HG02943 (cell line): ENCODE data around the gene PON3.
"Not testable (repeated sequence)": the region's sequence is repeated elsewhere in the genome, so short reads cannot be mapped to it uniquely, and the experiment has no call there.

Experiments used
- ATAC-seq: cut with Tn5 transposase; IDR thresholded peaks from one replicate; pipeline ENCODE4 v1.9.1; 2021; ENCODE audit warnings: mild to moderate bottlenecking, low read depth, moderate library complexity; ENCODE audit not compliant: unreplicated experiment

PON3 gene

DNA sequence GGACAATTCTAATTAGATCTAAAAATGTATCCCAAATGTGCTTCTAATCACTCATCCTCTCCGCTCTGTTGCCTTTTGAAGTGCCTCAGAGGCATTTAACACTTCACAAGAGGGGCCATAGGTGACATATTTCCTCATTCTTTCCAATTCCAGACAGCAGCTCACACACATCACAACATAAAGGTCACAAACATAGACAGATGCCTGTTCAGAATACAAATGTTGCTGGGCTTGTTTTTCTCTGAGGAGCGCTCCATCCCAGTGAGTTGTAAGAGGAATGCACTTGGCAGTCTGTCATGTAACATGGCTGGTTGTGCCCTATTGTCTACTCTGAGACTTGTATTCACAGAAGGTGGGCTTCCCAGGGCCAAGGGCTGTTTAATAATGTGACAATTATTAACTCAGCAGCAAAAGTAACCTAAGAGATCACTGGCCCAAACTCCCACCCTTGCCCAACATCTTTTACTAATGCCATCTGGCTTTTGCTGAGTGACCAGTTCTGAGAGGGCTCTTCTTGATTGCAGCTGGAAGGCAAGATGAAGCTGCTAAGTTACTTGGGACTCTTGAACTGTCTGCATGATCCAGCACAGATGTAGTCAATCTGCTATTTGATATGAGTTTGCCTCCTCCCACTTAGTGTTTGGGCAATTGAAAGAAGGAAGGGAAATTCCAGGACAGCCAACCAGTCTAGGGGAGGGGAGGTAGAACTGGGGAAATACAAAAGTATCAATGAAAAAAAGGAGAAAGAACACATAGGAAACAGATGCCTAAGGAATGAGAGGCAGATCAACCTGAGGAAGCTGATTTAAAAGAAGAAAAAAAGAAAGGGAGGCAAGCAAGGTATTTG, 25.0 kb upstream of the PON3 start:
- no peak for ATAC-seq

DNA sequence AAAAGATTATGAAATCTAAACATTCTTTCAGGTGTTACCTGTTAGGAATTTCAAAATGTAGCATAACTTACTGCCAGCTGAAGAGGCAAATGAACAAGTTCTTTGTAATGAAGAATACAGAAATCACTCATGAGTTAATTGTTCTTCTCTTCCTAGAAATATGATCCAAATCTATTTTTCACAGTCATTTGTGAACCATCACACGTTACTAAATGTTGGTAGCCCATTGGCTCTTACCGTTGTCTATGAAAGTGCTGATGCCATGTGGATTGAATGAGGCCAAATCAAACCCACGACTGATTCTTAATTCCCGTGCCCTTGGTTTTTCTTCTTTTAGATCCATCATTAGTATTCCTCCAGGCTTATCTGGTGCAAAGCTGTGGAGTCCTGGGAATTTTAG, 15.9 kb upstream of the PON3 start:
- no peak for ATAC-seq

DNA sequence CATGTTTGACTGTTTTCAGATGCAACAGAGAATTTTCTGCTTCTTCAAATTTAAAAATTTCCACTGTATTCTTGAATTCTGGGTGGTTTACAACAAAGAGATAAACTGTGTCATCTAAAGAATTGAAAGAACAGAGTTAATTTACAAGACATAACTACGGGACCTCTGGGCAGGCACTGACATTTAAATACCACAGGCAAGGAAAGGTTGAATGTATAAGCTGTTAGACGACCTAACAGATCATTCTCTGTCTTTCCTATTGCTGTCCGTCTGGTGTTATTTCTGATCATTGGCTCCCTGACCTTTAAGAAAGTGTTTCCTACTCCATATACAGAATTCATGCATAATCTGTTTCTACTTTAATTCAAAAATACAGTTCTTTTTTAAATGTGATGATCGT, 15.5 kb upstream of the PON3 start:
- no peak for ATAC-seq

DNA sequence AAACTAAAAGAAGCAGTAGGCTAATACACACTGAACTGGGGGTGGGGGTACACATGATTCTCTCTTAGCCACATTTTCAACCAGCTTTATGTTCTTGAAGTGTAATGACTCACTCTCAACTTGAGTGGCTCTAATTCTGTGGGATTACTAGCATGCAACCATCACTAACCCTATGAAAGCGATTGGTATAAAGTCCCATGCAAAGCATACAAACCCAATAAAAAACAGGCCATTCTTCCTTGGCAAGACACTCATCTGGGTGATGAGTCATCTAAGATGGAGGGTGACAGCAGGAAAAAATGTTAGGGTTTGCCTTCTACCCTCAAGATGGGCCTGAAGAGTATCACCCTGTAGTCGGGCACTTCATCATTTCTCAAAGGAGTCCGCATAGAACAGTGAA, 14.9 kb upstream of the PON3 start:
- ATAC-seq: no peak

DNA sequence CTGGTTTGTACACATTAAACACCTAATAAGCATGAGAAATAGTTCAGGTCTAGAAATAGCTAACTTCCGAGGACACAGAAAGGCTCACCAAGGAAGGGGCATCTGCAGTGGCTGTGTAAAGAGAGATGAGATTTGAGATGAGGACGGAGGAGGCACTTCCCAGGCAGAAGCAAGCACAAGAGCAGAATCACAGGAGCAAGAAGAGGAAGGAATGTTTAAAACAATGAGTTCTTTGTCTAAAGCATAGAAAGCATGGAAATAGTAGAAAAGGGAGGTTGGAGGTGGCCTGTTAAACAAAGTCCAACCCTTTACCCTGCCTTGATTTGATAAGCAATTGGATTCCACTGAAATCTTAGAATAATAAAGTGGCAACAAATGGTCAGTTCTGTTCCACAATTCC, 11.6 kb upstream of the PON3 start:
- ATAC-seq: no peak

DNA sequence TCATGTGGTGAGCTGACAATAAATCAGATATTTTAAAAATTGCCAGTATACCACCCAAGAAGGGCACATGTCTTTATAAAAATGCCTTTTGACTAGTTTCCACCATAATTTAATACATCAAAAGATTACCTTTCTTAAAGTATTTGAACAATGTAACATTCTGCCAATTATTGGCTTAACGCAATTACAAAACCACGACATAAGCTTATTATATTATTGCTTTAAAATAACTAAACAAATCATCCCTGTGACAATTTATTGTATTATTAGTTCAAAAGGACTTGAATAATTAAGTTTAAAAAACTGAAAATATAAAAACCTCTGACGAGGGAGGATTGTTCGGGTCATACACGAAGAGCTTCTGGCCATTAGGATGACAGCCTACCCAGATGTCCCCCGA, 9.6 kb upstream of the PON3 start:
- ATAC-seq: no peak

DNA sequence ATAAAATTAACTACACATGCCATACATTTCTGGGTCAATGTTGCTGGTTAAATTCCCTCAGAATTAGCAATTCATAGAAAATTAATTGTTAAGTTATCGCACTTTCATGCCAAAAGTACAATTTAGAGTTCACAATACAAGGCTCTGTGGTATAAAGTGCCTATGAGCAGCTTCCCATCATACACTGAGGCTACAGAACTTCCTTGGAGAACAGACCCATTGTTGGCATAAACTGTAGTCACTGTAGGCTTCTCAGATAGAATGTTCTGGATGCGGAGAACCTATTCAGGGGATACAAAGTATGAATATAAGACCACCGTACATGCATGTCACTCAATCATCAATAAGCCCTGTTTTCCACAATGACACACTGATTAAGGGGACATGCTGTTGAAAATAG, 9.0 kb upstream of the PON3 start:
- ATAC-seq: no peak

DNA sequence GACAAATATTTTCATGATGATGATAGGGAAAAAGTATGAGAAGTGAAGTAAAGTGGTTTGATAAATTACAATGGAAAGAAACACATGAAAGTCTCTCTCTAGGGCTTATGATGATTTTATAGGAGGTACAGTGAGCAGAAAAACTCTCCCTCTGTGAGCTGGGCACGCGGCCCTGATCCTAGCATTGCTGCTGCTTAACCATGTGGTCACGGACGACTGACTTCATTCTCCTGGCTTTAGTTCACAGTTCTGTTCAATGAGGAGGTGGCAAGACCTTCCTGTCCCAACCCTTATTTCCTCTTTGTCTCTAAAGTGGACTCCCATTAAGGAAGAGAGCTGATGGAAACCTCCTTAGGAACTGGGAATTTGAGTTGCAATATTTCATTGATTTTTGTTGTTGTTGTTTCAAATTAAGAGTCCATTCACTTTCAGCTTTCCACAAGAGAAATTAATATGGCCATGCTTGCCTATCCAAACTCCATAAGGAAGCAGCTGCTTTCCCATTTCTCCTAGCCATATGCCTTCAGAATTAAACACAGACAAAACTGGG, 8.2 kb upstream of the PON3 start:
- no peak for ATAC-seq

DNA sequence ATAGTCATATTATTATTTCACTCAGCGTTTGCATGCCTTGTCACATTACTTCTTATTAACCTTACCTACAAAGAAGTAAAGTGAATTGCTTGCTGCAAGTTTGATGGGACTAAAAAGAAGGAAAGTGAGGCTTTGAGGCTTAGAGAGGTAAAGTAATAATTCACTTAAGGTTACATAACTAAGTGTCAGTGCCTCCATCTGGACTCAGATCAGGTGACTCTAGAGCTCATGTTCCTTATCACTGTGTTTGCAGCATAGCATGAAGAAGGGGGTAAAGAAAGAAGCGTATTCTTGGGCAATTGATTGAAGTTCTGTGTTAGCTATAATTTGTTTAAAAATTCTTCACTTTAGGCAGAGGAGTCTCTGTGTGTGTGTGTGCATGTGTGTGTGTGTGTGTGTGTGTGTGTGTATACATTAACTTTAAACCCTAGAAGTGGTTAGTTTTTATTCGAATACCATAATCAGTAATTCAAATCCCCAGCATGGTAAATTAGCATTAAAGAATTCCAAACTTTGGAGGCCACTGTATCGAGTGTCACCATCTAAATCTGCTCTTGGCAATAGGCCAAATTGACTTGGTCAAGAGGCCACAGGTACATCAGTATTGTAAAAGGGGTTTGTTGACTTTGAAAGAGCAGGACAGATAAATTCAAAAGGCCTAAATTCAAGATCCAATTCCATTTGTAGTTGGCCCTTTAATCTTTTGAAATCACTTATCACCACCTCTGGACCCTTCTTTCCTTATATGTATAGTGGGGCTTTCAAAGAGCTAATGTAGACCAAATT, 2.2 kb upstream of the PON3 start:
- ATAC-seq: no peak

DNA sequence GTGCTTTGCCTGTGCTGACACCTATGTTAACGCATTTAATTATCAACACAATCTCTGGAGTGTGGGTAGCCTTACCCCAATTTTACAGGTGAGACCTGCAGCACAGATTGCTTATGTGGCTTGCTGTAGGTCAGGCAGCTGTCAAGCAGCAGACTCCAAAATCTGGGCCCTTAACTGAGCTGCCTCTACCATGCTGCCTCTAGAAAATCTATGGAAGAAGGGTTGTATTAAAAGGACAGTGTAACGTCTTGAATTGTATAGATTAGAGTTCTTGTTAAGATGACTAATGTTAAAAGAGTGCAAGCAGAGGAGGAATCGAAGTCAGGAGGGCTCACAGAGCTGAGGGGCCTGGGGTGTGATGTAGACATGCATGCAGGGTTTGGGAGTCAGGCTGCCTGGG, 1.2 kb upstream of the PON3 start:
- ATAC-seq: no peak

DNA sequence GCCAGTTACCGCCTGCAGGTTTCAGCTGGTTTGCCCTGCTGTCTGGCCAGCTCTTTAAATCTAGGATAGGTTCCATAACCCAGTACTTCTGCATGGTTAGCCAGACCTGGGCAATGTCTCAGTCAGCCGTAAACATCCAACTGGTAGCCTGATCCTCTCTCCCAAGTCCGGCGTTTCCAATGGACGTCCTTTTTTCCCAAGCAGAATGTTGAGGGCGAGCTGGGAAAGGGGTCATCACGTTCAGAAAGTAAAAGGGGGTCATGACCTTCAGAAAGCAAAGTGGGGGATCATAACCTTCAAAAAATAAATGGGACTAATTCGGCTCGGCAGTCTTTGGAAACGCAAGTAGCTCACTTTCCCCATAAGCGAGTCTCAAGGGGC, 430 bp downstream of the PON3 start:
- ATAC-seq: no peak

DNA sequence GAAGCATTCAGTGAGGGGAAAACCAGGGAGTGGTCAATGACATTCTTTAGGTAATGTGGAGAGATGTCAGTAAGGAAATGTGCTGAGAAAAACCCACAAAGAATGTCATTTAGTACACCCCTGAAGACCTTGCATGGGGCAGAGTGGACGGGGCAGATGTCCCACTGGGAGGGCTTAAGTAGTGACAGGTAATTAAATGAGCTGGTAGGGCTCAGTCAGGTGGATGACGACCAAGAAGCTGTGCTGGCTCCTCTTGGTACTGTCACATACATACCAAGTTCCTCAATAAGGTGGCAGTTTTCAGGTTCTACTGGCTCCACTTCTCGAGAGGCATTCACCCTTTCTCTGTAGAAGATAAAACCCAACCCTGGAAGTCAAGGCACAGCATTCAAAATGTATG, 1.8 kb downstream of the PON3 start:
- ATAC-seq: no peak

DNA sequence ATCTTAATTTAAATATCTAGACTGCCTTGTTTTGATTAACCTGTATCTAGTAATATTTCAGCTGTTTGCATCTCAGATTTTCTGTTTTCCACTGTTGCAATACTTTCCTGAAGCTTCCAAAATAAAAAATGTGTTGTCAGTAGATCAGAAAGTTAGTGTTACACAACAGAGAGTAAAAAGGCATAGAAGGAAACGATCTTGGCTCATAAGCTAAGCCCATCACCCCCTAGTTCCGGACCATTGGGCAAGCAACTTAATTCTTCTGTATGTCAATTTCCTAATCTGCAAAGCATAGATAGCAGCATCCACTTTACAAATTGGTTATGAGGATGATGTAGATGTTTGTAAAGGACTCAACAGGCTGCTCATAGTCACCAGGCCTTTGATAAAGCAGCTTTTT, 4.4 kb downstream of the PON3 start:
- no peak for ATAC-seq

DNA sequence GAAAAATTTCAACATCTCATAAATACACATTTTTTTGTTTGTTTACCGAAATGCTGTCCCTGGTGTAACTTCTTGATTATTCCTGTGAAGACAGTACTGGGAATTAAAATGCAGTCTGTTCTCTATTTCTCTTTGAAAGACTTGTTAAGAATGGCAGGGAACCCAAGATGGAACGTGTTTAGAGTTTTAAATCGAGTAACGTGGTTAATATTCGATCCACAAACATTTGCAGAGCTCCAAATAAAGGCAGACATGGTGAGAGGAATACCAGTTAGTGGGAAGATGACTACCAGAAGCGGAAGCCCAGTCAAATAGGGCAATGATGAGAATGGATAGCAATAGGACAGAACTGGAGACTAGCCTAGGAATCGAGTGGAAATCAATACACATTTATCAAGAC, 6.7 kb downstream of the PON3 start:
- no peak for ATAC-seq

DNA sequence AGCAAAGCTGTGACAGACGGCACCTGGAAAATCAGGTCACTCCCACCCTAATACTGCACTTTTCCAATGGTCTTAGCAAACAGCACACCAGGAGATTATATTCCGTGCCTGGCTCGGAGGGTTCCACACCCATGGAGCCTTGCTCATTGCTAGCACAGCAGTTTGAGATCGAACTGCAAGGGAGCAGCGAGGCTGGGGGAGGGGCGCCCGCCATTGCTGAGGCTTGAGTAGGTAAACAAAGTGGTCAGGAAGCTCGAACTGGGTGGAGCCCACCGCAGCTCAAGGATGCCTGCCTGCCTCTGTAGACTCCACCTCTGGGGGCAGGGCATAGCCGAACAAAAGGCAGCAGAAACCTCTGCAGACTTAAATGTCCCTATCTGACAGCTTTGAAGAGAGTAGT, 16.7 kb downstream of the PON3 start:
- not testable (repeated sequence) for ATAC-seq

DNA sequence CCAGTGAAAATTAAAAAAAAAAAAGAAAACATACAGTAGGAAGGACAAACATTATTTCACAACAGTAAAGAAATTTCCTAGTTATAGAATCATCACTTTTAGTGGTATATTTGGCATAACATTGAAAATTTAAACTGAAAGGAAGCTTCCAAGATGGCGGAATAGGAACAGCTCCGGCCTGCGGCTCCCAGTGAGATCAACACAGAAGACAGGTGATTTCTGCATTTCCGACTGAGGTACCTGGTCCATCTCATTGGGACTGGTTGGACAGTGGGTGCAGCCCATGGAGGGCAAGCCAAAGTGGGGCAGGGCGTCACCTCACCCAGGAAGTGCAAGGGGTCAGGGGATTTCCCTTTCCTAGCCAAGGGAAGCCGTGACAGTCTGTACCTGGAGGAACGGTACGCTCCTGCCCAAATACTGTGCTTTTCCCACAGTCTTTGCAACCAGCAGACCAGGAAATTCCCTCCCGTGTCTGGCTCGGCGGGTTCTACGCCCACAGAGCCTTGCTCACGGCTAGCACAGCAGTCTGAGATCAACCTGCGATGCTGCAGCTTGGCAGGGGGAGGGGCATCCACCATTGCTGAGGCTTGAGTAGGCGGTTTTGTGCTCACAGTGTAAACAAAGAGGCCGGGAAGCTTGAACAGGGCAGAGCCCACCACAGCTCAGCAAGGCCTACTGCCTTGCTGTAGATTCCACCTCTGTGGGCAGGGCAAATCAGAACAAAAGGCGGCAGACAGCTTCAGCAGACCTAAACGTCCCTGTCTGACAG, 19.4 kb downstream of the PON3 start:
- ATAC-seq: no peak

DNA sequence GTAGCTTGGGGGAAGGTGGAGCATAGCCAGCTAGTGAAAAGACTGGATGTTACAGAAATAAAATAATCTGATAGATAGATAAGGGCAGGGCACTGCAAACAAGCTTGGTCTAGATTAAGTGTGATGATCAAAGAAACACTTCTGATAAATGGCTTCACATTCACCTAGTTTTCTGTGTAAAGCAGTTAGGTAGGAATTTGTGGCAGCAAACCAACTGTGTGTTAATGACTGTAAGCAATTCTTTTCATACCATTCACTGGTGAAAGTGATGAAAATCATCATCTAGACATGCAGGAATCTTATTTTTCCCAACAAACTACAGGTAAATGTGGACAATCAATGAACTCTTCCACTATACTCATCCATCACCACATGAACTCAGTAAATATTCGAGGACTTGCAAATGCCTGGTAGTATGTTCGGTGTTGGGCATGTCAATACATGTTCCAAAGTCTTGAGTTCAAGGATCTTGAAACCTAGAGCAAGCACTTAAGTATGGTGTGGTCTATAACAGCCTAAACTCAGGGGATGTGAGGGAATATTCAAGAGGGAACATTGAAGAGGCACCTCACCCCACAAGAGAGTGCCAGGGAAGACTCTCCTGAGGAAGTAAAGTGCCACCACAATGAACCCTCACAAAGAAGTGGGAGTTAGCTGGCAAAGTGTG, 20.5 kb downstream of the PON3 start:
- no peak for ATAC-seq

DNA sequence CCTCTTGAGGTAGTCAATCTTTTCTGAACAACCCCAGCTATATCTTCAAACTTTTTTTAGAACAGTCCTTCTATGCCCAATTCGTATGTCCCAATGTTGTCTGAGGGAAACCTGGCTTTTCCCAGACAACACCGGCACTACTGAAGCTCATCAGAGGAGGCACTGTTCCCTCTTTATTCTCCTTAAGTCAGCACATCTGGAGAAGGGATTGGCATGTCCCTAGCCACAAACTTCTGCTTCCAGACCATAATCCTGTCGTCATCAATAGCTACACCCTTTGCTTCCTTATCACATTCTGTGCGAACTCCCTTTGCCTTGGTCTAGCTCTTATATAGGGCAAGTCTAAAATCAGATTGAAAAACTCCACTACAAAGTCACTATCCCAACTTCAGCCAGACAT, 22.9 kb downstream of the PON3 start:
- no peak for ATAC-seq

DNA sequence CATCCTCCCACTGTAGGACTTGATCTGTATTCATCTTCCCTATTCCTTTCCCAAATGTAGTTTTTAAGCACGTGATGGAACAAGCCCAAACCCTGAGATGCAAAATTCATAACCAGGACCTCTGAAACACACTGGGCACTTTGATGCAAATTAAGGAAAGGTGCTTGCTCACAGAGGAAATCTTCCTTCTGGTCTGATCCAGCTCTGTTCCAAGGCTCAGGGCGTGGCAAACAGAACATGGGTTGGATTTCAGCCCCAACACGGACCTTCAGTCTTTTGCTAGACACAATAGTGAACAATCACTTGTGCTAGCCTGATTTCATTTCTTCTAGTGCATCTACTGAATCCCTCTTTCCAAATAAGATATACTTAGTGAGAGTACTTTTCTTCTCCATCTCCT, 27.9 kb downstream of the PON3 start:
- no peak for ATAC-seq

DNA sequence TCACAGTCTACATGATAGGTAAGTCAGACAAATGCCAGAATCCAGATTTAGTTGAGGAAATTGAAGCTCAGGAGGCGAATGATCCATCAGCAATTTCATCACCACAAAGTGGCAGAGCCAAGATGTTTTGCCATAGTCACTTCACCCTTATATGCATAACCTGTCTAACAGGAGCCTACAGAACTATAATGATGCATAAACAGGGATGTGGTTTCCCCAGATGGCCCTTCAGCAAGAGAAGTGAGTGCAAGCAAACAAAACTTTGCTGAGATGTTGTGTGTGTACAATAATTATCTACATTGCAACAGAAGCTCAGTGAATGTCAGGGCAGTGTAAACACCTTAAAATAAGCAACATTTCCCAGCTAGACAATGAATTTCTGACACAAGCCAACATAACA, 28.6 kb downstream of the PON3 start:
- ATAC-seq: no peak

DNA sequence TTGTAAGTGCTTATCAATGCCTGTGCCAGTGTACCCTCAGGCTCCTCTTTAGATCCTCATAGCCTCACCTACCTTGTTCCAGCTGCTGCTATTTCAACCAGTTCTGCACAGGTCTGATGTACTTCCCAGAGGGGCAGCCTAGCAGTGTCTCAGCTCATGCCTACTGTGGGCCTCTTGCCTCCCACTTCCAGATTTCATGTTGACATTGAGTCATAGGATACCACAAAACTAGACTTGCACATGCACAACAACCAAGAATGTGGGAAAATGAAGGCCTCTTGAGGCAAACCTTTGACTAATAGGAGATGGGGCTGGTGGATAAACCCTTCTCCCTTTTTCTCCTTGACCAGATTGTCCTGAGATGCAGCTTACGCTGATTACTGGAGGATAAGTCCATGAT, 31.0 kb downstream of the PON3 start:
- ATAC-seq: no peak
